ENCODE results near the gene PDE1A.

DNA sequence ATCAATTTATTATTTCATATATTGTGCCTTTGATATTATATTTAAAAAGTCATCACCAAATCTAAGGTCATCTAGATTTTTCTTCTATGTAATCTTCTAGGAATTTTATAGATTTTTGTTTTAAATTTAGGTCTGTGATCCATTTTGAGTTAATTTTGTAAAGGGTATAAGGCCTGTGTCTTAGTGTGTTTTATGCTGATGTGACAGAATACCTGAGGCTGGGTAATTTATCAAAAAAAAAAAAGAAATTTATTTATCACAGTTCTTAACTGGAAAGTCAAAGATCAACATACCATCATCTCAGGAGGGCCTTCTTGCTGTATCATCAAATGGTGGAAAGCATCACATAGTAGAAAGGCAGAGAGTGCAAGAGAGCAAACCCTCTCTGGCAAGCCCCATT lies 216.2 kb downstream of the PDE1A start:
- TF ChIP-seq, protein P1, sequence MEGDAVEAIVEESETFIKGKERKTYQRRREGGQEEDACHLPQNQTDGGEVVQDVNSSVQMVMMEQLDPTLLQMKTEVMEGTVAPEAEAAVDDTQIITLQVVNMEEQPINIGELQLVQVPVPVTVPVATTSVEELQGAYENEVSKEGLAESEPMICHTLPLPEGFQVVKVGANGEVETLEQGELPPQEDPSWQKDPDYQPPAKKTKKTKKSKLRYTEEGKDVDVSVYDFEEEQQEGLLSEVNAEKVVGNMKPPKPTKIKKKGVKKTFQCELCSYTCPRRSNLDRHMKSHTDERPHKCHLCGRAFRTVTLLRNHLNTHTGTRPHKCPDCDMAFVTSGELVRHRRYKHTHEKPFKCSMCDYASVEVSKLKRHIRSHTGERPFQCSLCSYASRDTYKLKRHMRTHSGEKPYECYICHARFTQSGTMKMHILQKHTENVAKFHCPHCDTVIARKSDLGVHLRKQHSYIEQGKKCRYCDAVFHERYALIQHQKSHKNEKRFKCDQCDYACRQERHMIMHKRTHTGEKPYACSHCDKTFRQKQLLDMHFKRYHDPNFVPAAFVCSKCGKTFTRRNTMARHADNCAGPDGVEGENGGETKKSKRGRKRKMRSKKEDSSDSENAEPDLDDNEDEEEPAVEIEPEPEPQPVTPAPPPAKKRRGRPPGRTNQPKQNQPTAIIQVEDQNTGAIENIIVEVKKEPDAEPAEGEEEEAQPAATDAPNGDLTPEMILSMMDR (IDR thresholded peaks at IDR 0.05), result no peak
- no peak for TF ChIP-seq POLR2A (IDR thresholded peaks at IDR 0.05)

All from breast epithelium (tissue), 3 donors.